Naive thymus-derived CD4-positive, alpha-beta T cell (primary cell): Measurements from ENCODE around the gene DQX1. TPM values are rescaled to one million over a fixed set of nuclear protein-coding genes. Genes with fewer than 3 reads are reported as not detected.

Experiments used
- ATAC-seq: fragments of 150-1000 bp; cut with Tn5 transposase; 2 replicates; pipeline ENCODE4 v1.10.0; 2021; ENCODE audit warnings: mild to moderate bottlenecking, moderate library complexity
- CTCF ChIA-PET: fragments of 350-600 bp; sonication (Branson Sonifier 250); formaldehyde crosslinking; loops from one replicate; lab custom pipeline; 2021; ENCODE audit warnings: antibody characterized with exemption; lab: Charles Lee
- POLR2A ChIA-PET: fragments of 350-600 bp; sonication (Branson Sonifier 250); formaldehyde crosslinking; loops from one replicate; lab custom pipeline; 2021; ENCODE audit warnings: antibody characterized with exemption, inconsistent platforms; lab: Charles Lee
- DNase-seq, 9 donors: peaks; one replicate each; pipeline versions ENCODE4 v3.0.0 to v3.0.0-alpha.2; 2020 to 2022; ENCODE audit warnings: mixed read lengths in 1 of 9
- H3K27ac ChIP-seq: one replicate; pipeline ENCODE4 v1.7.0; 2013; ENCODE audit warnings: mild to moderate bottlenecking, low read depth, low read length, moderate library complexity
- H3K27me3 ChIP-seq, 2 donors: one replicate each; pipeline ENCODE4 v1.7.0; 2013; ENCODE audit warnings: low read length in 2 of 2, mild to moderate bottlenecking in 2 of 2, moderate library complexity in 2 of 2; ENCODE audit not compliant: control insufficient read depth in 2 of 2, insufficient read depth in 2 of 2
- H3K36me3 ChIP-seq, 3 experiments: 1 replicate in 2 of 3; 2 replicates in 1 of 3; pipeline ENCODE4 v1.7.0; 2013; ENCODE audit warnings: low read length in 3 of 3, mild to moderate bottlenecking in 3 of 3, moderate library complexity in 1 of 3; ENCODE audit not compliant: insufficient read depth in 3 of 3, control insufficient read depth in 2 of 3
- H3K4me1 ChIP-seq, 2 donors: one replicate each; pipeline ENCODE4 v1.7.0; 2013; ENCODE audit warnings: low read length in 2 of 2, mild to moderate bottlenecking in 2 of 2, moderate library complexity in 1 of 2; ENCODE audit not compliant: control insufficient read depth in 2 of 2, insufficient read depth in 2 of 2
- H3K4me3 ChIP-seq: 2 replicates; pipeline ENCODE4 v1.7.0; 2013; ENCODE audit warnings: mild to moderate bottlenecking, low read length
- H3K9me3 ChIP-seq, 3 experiments: 1 replicate in 2 of 3; 2 replicates in 1 of 3; pipeline ENCODE4 v1.7.0; 2013; ENCODE audit warnings: low read length in 3 of 3; ENCODE audit not compliant: control insufficient read depth in 2 of 3
- H3K27ac Mint-ChIP-seq, 9 donors: one replicate each; pipeline ENCODE4 v1.8.0; 2020 to 2022; ENCODE audit warnings: mixed read lengths in 9 of 9, mild to moderate bottlenecking in 8 of 9, moderate library complexity in 5 of 9, inconsistent platforms in 2 of 9
- H3K27me3 Mint-ChIP-seq, 5 donors: one replicate each; pipeline ENCODE4 v1.8.0; 2021 to 2022; ENCODE audit warnings: mixed read lengths in 5 of 5, mild to moderate bottlenecking in 1 of 5
- H3K36me3 Mint-ChIP-seq, 5 donors: one replicate each; pipeline ENCODE4 v1.8.0; 2020 to 2022; ENCODE audit warnings: mixed read lengths in 5 of 5, mild to moderate bottlenecking in 3 of 5, inconsistent platforms in 1 of 5
- H3K4me1 Mint-ChIP-seq, 7 donors: one replicate each; pipeline ENCODE4 v1.8.0; 2020 to 2022; ENCODE audit warnings: mixed read lengths in 7 of 7, mild to moderate bottlenecking in 3 of 7, inconsistent platforms in 1 of 7
- H3K4me3 Mint-ChIP-seq, 10 donors: one replicate each; pipeline ENCODE4 v1.8.0; 2020 to 2022; ENCODE audit warnings: mild to moderate bottlenecking in 10 of 10, mixed read lengths in 10 of 10, moderate library complexity in 6 of 10, inconsistent platforms in 2 of 10
- H3K9me3 Mint-ChIP-seq, 11 donors: one replicate each; pipeline ENCODE4 v1.8.0; 2020 to 2022; ENCODE audit warnings: mixed read lengths in 11 of 11, mild to moderate bottlenecking in 4 of 11, inconsistent platforms in 1 of 11, moderate library complexity in 1 of 11
- intact Hi-C, 2 donors: fragments of 100-400 bp; cut with micrococcal nuclease; formaldehyde crosslinking; loops; one replicate each; pipeline ENCODE4 v1.15.1; 2023
- polyA plus RNA-seq, 2 donors: library from polyadenylated mRNA; unstranded; fragments of 300-500 nt; fragmentation: Illumina TruSeq; gene quantifications; one replicate each; pipeline ENCODE4 v1.2.3, GENCODE V29; 2021
- total RNA-seq, 6 experiments: library from RNA in 5 of 6; stranded (reverse) in 5 of 6; gene quantifications; 1 replicate in 5 of 6; 2 replicates in 1 of 6; pipeline ENCODE4 v1.2.3 and lab custom pipeline; 2021 to 2026

The DQX1 gene
- total RNA-seq (under 1 TPM; 0.13 to 0.95 (median 0.59) TPM), polyA plus RNA-seq (not detected), total RNA-seq (lab: John Stamatoyannopoulos, UW) (not detected)

GRCh38 chr2:74525717-74526648 lies at the start of gene DQX1:
DQX1 (minus strand) TSS chr2:74526231; CDS start chr2:74525729, 502 bp downstream.
- Histone ChIP-seq H3K27ac (no peak within 1 kb of the TSS), H3K9me3 (no peaks in the 10 kb centered on the region), H3K4me1 (peaks cover 4 to 15% of the 10 kb centered on the region in 2 donors), H3K4me3 (no peak within 1 kb of the TSS), H3K36me3 (peaks cover 0 to 35% (median 6%) of the 10 kb centered on the region in 3 experiments), H3K27me3 (no peaks in the 10 kb centered on the region)
- Mint-ChIP-seq H3K4me3 (peak within 1 kb of the TSS in 6 of 10 donors; percentile 10 to 94 (median 32)), H3K9me3 (no peaks in the 10 kb centered on the region), H3K36me3 (peaks cover 8 to 30% (median 21%) of the 10 kb centered on the region in 5 donors), H3K4me1 (peaks cover 16 to 35% (median 32%) of the 10 kb centered on the region in 7 donors), H3K27ac (peak within 1 kb of the TSS in 3 of 9 donors; percentile 28 to 46 (median 43)), H3K27me3 (peaks cover 3 to 9% (median 3%) of the 10 kb centered on the region in 5 donors)
- ChIA-PET CTCF (interaction anchor here (0.6 to 2.3 kb wide), 4 partner anchors 17 to 276 kb away, joined by 3 to 6 read pairs (median 3); partner anchors contain the start of genes CCDC142 and TTC31), POLR2A (interaction anchor here (0.6 to 2.0 kb wide), 9 partner anchors 8 to 789 kb away, joined by 3 to 9 read pairs (median 4); partner anchors contain the start of genes TLX2, TPRKB and WBP1)
- intact Hi-C loops, result loop anchor here in 1 of 2 donors (5.0 kb wide), 2 partner anchors 329 to 599 kb away; partner anchors contain the start of genes DGUOK and MTHFD2
- DNase-seq, result peak in 3 of 9 donors; percentile 33 to 42 (median 41)
- no peak for ATAC-seq

GRCh38 chr2:74575320-74575719 lies 49.3 kb upstream of the DQX1 start:
- H3K27ac ChIP-seq, result no peak overlapping the region
- intact Hi-C loops, result no loop called here

GRCh38 chr2:74573747-74574562 lies 47.9 kb upstream of the DQX1 start:
- Histone ChIP-seq H3K4me3 (peak overlapping the region; percentile 20), H3K4me1 (peaks cover 0 to 13% of the 10 kb centered on the region in 2 donors), H3K9me3 (no peaks in the 10 kb centered on the region), H3K36me3 (no peaks in the 10 kb centered on the region), H3K27ac (peak overlapping the region; percentile 46), H3K27me3 (no peaks in the 10 kb centered on the region)
- Mint-ChIP-seq H3K9me3 (peaks cover 0 to 14% (median 0%) of the 10 kb centered on the region in 11 donors), H3K4me3 (peak overlapping the region; percentile 46 to 82 (median 75)), H3K4me1 (peaks cover 16 to 44% (median 17%) of the 10 kb centered on the region in 7 donors), H3K27ac (peak overlapping the region; percentile 62 to 92 (median 86)), H3K27me3 (peaks cover 0 to 16% (median 0%) of the 10 kb centered on the region in 5 donors), H3K36me3 (peaks cover 0 to 10% (median 0%) of the 10 kb centered on the region in 5 donors)
- peak in 6 of 9 donors; percentile 21 to 49 (median 42) for DNase-seq
- intact Hi-C loops, result loop anchor here in 1 of 2 donors (1.0 to 5.0 kb wide), 2 partner anchors 20 to 1282 kb away; partner anchors contain the start of genes DOK1 and EGR4
- ATAC-seq, result peak; percentile 75
- ChIA-PET CTCF (interaction anchor here (1.2 to 4.4 kb wide), 4 partner anchors 12 to 119 kb away, joined by 3 to 17 read pairs (median 4); partner anchors contain the start of gene INO80B), POLR2A (interaction anchor here (0.7 to 2.0 kb wide), 7 partner anchors 15 to 116 kb away, joined by 3 to 8 read pairs (median 4); partner anchors contain the start of genes AUP1, HTRA2, MRPL53 and WBP1)

More at GRCh38 chr2:74575320-74575719, 49.3 kb upstream of the DQX1 start:
- DNase-seq, result no peak
- CTCF ChIA-PET, result interaction anchor here (1.3 to 4.4 kb wide), 2 partner anchors 10 to 13 kb away, joined by 4 to 17 read pairs; no protein-coding TSS in a partner anchor
- peak overlapping the region in 1 of 9 donors; percentile 87 for H3K27ac Mint-ChIP-seq
- Histone ChIP-seq H3K36me3 (no peaks in the 10 kb centered on the region), H3K4me3 (no peak overlapping the region), H3K9me3 (no peaks in the 10 kb centered on the region), H3K4me1 (peaks cover 0 to 13% of the 10 kb centered on the region in 2 donors), H3K27me3 (no peaks in the 10 kb centered on the region)
- peaks cover 0 to 11% (median 0%) of the 10 kb centered on the region in 5 donors for H3K36me3 Mint-ChIP-seq
- H3K27me3 Mint-ChIP-seq, result peaks cover 0 to 20% (median 4%) of the 10 kb centered on the region in 5 donors
- H3K9me3 Mint-ChIP-seq, result peaks cover 0 to 14% (median 0%) of the 10 kb centered on the region in 11 donors
- H3K4me3 Mint-ChIP-seq, result no peak overlapping the region
- peaks cover 16 to 41% (median 17%) of the 10 kb centered on the region in 7 donors for H3K4me1 Mint-ChIP-seq
- ATAC-seq, result no peak
- POLR2A ChIA-PET, result interaction anchor here (0.7 to 2.0 kb wide), 5 partner anchors 9 to 117 kb away, joined by 3 to 8 read pairs (median 3); partner anchors contain the start of genes MRPL53 and WBP1

- Mint-ChIP-seq H3K4me3 (no peak overlapping the region), H3K4me1 (peaks cover 16 to 45% (median 17%) of the 10 kb centered on the region in 7 donors), H3K27ac (no peak overlapping the region), H3K9me3 (peaks cover 0 to 14% (median 0%) of the 10 kb centered on the region in 11 donors), H3K27me3 (peaks cover 0 to 16% (median 10%) of the 10 kb centered on the region in 5 donors), H3K36me3 (peaks cover 0 to 10% (median 0%) of the 10 kb centered on the region in 5 donors)
- peaks cover 0 to 13% of the 10 kb centered on the region in 2 donors for H3K4me1 ChIP-seq
- DNase-seq, result no peak
- no peak overlapping the region for H3K27ac ChIP-seq
- ChIA-PET CTCF (interaction anchor here (1.7 kb wide), 1 partner anchor 17 kb away, joined by 4 read pairs; no protein-coding TSS in a partner anchor), POLR2A (no interaction called here)
- intact Hi-C loops, result loop anchor here in 1 of 2 donors (5.0 kb wide), 1 partner anchor 1280 kb away; the partner anchor contains the start of gene EGR4
- H3K9me3 ChIP-seq, result no peaks in the 10 kb centered on the region
- ATAC-seq, result no peak
- no peak overlapping the region for H3K4me3 ChIP-seq
- no peaks in the 10 kb centered on the region for H3K36me3 ChIP-seq
- no peaks in the 10 kb centered on the region for H3K27me3 ChIP-seq
These were observed 46.3 kb upstream of the DQX1 start for GRCh38 chr2:74572178-74572925.

- Histone ChIP-seq H3K27me3 (no peaks in the 10 kb centered on the region), H3K36me3 (no peaks in the 10 kb centered on the region), H3K9me3 (no peaks in the 10 kb centered on the region), H3K4me1 (peaks cover 0 to 13% of the 10 kb centered on the region in 2 donors), H3K4me3 (no peak overlapping the region), H3K27ac (no peak overlapping the region)
- H3K9me3 Mint-ChIP-seq, result peaks cover 0 to 14% (median 0%) of the 10 kb centered on the region in 11 donors
- intact Hi-C loops, result loop anchor here (2.0 to 5.0 kb wide), 2 partner anchors 14 to 1279 kb away; partner anchors contain the start of gene EGR4 (in 1 of the 2)
- no peak for DNase-seq
- H3K4me1 Mint-ChIP-seq, result peaks cover 16 to 41% (median 17%) of the 10 kb centered on the region in 7 donors
- peaks cover 0 to 10% (median 0%) of the 10 kb centered on the region in 5 donors for H3K36me3 Mint-ChIP-seq
- POLR2A ChIA-PET, result interaction anchor here (0.6 kb wide), 2 partner anchors 197 to 1546 kb away, joined by 3 to 5 read pairs; no protein-coding TSS in a partner anchor
- peaks cover 0 to 10% (median 8%) of the 10 kb centered on the region in 5 donors for H3K27me3 Mint-ChIP-seq
- no peak overlapping the region for H3K4me3 Mint-ChIP-seq
- ATAC-seq, result peak; percentile 45
- CTCF ChIA-PET, result no interaction called here
- H3K27ac Mint-ChIP-seq, result no peak overlapping the region
These were observed 45.0 kb upstream of the DQX1 start for GRCh38 chr2:74571058-74571457.
